Measurements from ENCODE around the gene FRMD4A.

DNA sequence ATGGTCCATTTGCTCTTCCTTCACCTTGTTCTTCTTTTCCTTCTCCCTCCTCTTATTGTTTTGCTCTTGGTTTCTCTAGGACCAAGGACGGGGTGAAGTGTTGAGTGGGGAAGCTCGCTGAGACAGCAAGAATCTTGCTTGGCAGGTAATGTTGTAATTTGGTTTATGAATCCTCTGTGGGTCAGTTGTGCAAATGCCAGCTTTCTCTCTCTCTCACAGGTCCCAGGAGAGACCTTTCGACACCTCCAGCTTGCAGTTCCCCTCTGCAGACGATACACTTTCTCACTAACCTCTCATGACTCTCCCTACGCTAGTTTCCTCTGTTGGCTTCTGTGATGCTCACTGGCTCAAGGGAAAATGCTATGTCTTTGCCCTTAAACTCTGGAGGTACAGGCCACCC is 77.0 kb downstream of the FRMD4A start:
- TF ChIP-seq EP300 (IDR thresholded peaks at IDR 0.05; ENCODE audit: borderline replicate concordance in 1 of 2, control insufficient read depth in 1 of 2, low read depth in 2 of 2, low read length in 2 of 2) (no peak), LARP7 (IDR thresholded peaks at IDR 0.05) (no peak), ESRRA (IDR thresholded peaks at IDR 0.05; ENCODE audit: low read length) (no peak), FOXM1 (IDR thresholded peaks at IDR 0.05; ENCODE audit: low read depth, low read length) (no peak)

All from GM12878 (cell line).